Stimulated activated naive CD8-positive, alpha-beta T cell treated with anti-CD3 and anti-CD28 coated beads, Interleukin-15, amount 100 ng/mL, for 72 hours (primary cell): ENCODE measurements around the gene GRHL1.

Experiments
- ATAC-seq: fragments of 150-1000 bp; cut with Tn5 transposase; 2 replicates; pipeline ENCODE4 v1.10.0; 2021; ENCODE audit warnings: mild to moderate bottlenecking, moderate library complexity
- DNase-seq, 2 donors: peaks; one replicate each; pipeline ENCODE4 v3.0.0; 2021 to 2022
- H3K27ac Mint-ChIP-seq, 2 donors: one replicate each; pipeline ENCODE4 v1.8.0; 2022; ENCODE audit warnings: mild to moderate bottlenecking in 2 of 2, mixed read lengths in 2 of 2, moderate library complexity in 2 of 2
- H3K27me3 Mint-ChIP-seq: one replicate; pipeline ENCODE4 v1.8.0; 2022; ENCODE audit warnings: mixed read lengths
- H3K4me1 Mint-ChIP-seq: one replicate; pipeline ENCODE4 v1.8.0; 2022; ENCODE audit warnings: mild to moderate bottlenecking, mixed read lengths
- H3K4me3 Mint-ChIP-seq, 2 donors: one replicate each; pipeline ENCODE4 v1.8.0; 2022; ENCODE audit warnings: mild to moderate bottlenecking in 2 of 2, mixed read lengths in 2 of 2, moderate library complexity in 1 of 2
- H3K9me3 Mint-ChIP-seq, 2 donors: one replicate each; pipeline ENCODE4 v1.8.0; 2022; ENCODE audit warnings: mixed read lengths in 2 of 2

Gene GRHL1

GRCh38 chr2:9975328-9975727 lies 23.8 kb downstream of the GRHL1 start:
- Mint-ChIP-seq H3K9me3 (peaks cover 7 to 8% of the 10 kb centered on the region in 2 donors), H3K4me3 (no peak overlapping the region), H3K4me1 (peaks cover 52% of the 10 kb centered on the region), H3K27ac (no peak overlapping the region), H3K27me3 (peaks cover 11% of the 10 kb centered on the region)
- no peak for ATAC-seq
- DNase-seq = no peak

- Mint-ChIP-seq H3K9me3 (peaks cover 7 to 8% of the 10 kb centered on the region in 2 donors), H3K4me3 (peak overlapping the region; percentile 51 to 54), H3K4me1 (peaks cover 58% of the 10 kb centered on the region), H3K27me3 (peaks cover 17% of the 10 kb centered on the region), H3K27ac (peak overlapping the region in 1 of 2 donors; percentile 57)
- ATAC-seq = peak; percentile 89
- DNase-seq = peak; percentile 12 to 52
Observed at GRCh38 chr2:9975805-9976447, 24.4 kb downstream of the GRHL1 start.

- peak overlapping the region; percentile 36 to 61 for H3K4me3 Mint-ChIP-seq
- peaks cover 7 to 8% of the 10 kb centered on the region in 2 donors for H3K9me3 Mint-ChIP-seq
- ATAC-seq = peak; percentile 62
- H3K27me3 Mint-ChIP-seq = peaks cover 36% of the 10 kb centered on the region
- peaks cover 58% of the 10 kb centered on the region for H3K4me1 Mint-ChIP-seq
- H3K27ac Mint-ChIP-seq = no peak overlapping the region
- DNase-seq = peak in 1 of 2 donors; percentile 24
Observed at GRCh38 chr2:9979977-9980376, 28.5 kb downstream of the GRHL1 start.

GRCh38 chr2:9980520-9980919 lies 29.0 kb downstream of the GRHL1 start:
- no peak for DNase-seq
- Mint-ChIP-seq H3K4me3 (peak overlapping the region in 1 of 2 donors; percentile 40), H3K9me3 (peaks cover 7 to 8% of the 10 kb centered on the region in 2 donors), H3K4me1 (peaks cover 54% of the 10 kb centered on the region), H3K27me3 (peaks cover 36% of the 10 kb centered on the region), H3K27ac (no peak overlapping the region)
- ATAC-seq = no peak

- ATAC-seq (no peak), DNase-seq (no peak)
- Mint-ChIP-seq H3K9me3 (peaks cover 7 to 8% of the 10 kb centered on the region in 2 donors), H3K4me1 (peaks cover 43% of the 10 kb centered on the region), H3K27ac (no peak overlapping the region), H3K27me3 (peaks cover 36% of the 10 kb centered on the region), H3K4me3 (no peak overlapping the region)
Observed at GRCh38 chr2:9981655-9982054, 30.2 kb downstream of the GRHL1 start.

- peaks cover 7 to 8% of the 10 kb centered on the region in 2 donors for H3K9me3 Mint-ChIP-seq
- H3K4me1 Mint-ChIP-seq = peaks cover 39% of the 10 kb centered on the region
- H3K27ac Mint-ChIP-seq = no peak overlapping the region
- ATAC-seq (no peak), DNase-seq (no peak)
- peaks cover 36% of the 10 kb centered on the region for H3K27me3 Mint-ChIP-seq
- H3K4me3 Mint-ChIP-seq = no peak overlapping the region
Observed at GRCh38 chr2:9982248-9982647, 30.8 kb downstream of the GRHL1 start.

- peaks cover 34% of the 10 kb centered on the region for H3K27me3 Mint-ChIP-seq
- peaks cover 35% of the 10 kb centered on the region for H3K4me1 Mint-ChIP-seq
- DNase-seq (no peak), ATAC-seq (no peak)
- no peak overlapping the region for H3K27ac Mint-ChIP-seq
- H3K4me3 Mint-ChIP-seq = no peak overlapping the region
- H3K9me3 Mint-ChIP-seq = peaks cover 6% of the 10 kb centered on the region in 2 donors
Observed at GRCh38 chr2:9982891-9983290, 31.4 kb downstream of the GRHL1 start.

- Mint-ChIP-seq H3K4me1 (peaks cover 28% of the 10 kb centered on the region), H3K27ac (no peak overlapping the region), H3K9me3 (no peaks in the 10 kb centered on the region), H3K4me3 (no peak overlapping the region), H3K27me3 (peaks cover 27% of the 10 kb centered on the region)
- ATAC-seq (peak; percentile 4), DNase-seq (no peak)
Observed at GRCh38 chr2:9983401-9984216, 32.1 kb downstream of the GRHL1 start.

GRCh38 chr2:9984217-9984739 lies 32.8 kb downstream of the GRHL1 start:
- peak; percentile 74 for ATAC-seq

GRCh38 chr2:9984871-9985480 lies 33.5 kb downstream of the GRHL1 start:
- no peaks in the 10 kb centered on the region for H3K9me3 Mint-ChIP-seq
- DNase-seq = no peak
- H3K27me3 Mint-ChIP-seq = peaks cover 26% of the 10 kb centered on the region
- no peak overlapping the region for H3K27ac Mint-ChIP-seq
- peaks cover 25% of the 10 kb centered on the region for H3K4me1 Mint-ChIP-seq
- no peak for ATAC-seq
- no peak overlapping the region for H3K4me3 Mint-ChIP-seq

More at GRCh38 chr2:9984217-9984739, 32.8 kb downstream of the GRHL1 start:
- peak in 1 of 2 donors; percentile 22 for DNase-seq
- peaks cover 26% of the 10 kb centered on the region for H3K27me3 Mint-ChIP-seq
- H3K27ac Mint-ChIP-seq = no peak overlapping the region
- no peaks in the 10 kb centered on the region for H3K9me3 Mint-ChIP-seq
- no peak overlapping the region for H3K4me3 Mint-ChIP-seq
- peaks cover 28% of the 10 kb centered on the region for H3K4me1 Mint-ChIP-seq

GRCh38 chr2:9985531-9986328 lies 34.2 kb downstream of the GRHL1 start:
- ATAC-seq (no peak), DNase-seq (no peak)
- Mint-ChIP-seq H3K9me3 (no peaks in the 10 kb centered on the region), H3K4me1 (peaks cover 17% of the 10 kb centered on the region), H3K4me3 (no peak overlapping the region), H3K27ac (no peak overlapping the region), H3K27me3 (peaks cover 21% of the 10 kb centered on the region)

- DNase-seq (no peak), ATAC-seq (no peak)
- H3K27ac Mint-ChIP-seq = no peak overlapping the region
- peaks cover 12% of the 10 kb centered on the region for H3K4me1 Mint-ChIP-seq
- H3K4me3 Mint-ChIP-seq = no peak overlapping the region
- H3K9me3 Mint-ChIP-seq = no peaks in the 10 kb centered on the region
- peaks cover 13% of the 10 kb centered on the region for H3K27me3 Mint-ChIP-seq
Observed at GRCh38 chr2:9988320-9988719, 36.8 kb downstream of the GRHL1 start.

- DNase-seq = no peak
- no peak overlapping the region for H3K27ac Mint-ChIP-seq
- H3K27me3 Mint-ChIP-seq = no peaks in the 10 kb centered on the region
- ATAC-seq = no peak
- H3K9me3 Mint-ChIP-seq = no peaks in the 10 kb centered on the region
- no peak overlapping the region for H3K4me3 Mint-ChIP-seq
- no peaks in the 10 kb centered on the region for H3K4me1 Mint-ChIP-seq
Observed at GRCh38 chr2:9990736-9991135, 39.2 kb downstream of the GRHL1 start.

GRCh38 chr2:9991221-9991620 lies 39.7 kb downstream of the GRHL1 start:
- H3K4me3 Mint-ChIP-seq = no peak overlapping the region
- H3K9me3 Mint-ChIP-seq = no peaks in the 10 kb centered on the region
- no peaks in the 10 kb centered on the region for H3K4me1 Mint-ChIP-seq
- H3K27me3 Mint-ChIP-seq = peaks cover 4% of the 10 kb centered on the region
- no peak overlapping the region for H3K27ac Mint-ChIP-seq
- no peak for DNase-seq
- no peak for ATAC-seq

- no peaks in the 10 kb centered on the region for H3K9me3 Mint-ChIP-seq
- H3K4me1 Mint-ChIP-seq = no peaks in the 10 kb centered on the region
- ATAC-seq (no peak), DNase-seq (no peak)
- no peak overlapping the region for H3K4me3 Mint-ChIP-seq
- H3K27ac Mint-ChIP-seq = peak overlapping the region in 1 of 2 donors; percentile 40
- peaks cover 7% of the 10 kb centered on the region for H3K27me3 Mint-ChIP-seq
Observed at GRCh38 chr2:9991829-9992273, 40.4 kb downstream of the GRHL1 start.
